Suppressor macrophage (primary cell): ENCODE data around the gene YWHAH.

Source experiments
- DNase-seq, 4 experiments: peaks; one replicate each; pipeline ENCODE4 v3.0.0-alpha.2; 2020 to 2022

Gene YWHAH

DNA sequence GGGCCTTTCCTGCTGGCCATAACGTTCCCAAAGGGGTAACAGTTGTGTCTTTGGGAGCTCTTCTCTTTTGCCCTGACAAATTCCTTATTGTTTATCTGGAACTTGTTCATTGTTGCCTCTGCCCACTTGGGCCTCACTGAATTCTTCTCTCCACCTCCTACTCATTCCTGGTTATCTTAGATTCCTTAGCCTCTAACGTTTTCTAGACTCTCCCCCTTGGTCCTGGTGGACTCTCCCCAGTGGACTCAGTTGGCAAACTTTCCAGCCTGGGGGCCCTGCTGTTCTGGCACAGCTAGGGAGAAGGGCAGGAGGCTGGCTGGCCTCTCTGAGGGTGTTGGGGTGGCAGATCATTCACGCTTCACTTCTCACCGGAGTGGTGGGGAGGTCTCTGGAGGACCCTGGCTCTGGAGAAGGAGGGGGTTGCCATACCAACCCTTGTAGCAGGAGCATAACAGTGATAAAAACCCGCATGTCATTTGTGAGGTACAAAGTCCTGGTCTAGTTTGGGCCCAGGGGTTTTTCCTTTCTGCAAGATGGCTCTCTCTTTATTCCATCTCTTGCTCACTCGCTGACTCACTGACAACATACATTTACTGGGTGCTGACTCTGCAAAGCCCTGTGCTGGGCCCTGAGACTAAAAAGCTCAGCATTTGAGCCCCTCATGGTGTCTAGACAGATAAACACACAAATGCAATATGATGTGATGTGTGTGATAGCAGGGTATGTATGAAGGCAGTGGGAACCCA is 39.7 kb downstream of the YWHAH start:
- no peak for DNase-seq

DNA sequence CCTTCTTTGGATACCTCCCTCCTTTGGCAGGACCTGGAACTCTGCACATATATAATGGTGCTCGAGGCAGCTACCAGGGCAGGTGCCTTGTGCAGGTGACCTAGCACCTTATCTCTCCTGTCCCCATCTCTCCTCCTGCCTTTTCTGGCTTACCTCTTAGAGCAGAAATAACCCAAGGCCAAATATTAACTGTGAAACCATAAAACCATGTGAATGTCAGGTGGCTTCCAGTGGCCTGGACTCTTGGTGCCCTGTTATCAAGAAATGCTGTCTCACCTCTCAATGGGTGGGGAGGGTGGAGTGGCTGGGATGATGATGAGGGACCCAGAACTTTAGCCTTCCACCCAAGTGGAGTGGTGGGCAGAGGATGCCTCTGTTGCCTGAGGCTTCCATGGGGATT is 42.9 kb downstream of the YWHAH start:
- DNase-seq: no peak

DNA sequence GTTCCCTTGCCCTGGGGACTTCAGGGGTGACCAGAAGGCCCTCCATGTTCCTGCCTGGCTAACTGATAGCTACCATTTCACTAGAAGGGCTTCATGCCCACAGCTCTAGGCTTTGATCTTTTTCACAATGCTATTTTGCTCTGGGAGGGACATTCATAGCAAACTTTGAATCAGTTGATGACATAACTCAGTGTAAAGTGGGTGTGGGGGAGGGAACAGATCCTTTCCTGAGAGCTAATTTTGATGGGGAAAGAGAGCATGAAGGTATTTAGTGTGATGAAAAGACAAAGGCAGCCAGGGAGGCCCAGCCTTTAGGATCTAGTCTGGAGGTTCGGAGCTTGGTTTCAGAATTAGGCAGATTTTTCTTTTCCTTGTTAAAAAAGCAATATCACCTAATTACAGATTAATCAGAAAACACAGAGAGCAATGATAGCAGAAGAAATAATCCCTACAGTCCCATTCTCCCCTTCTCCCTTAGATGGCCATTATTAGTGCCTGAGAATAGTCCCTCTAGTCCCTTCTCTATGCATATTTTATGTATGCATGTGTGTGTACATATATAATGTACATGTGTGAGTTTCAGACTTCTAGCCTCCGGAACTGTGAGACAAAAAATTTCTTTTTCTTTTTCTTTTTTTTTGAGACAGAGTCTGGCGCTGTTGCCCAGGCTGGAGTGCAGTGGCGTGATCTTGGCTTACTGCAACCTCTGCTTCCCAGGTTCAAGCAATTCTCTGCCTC is 46.9 kb downstream of the YWHAH start:
- DNase-seq: no peak

DNA sequence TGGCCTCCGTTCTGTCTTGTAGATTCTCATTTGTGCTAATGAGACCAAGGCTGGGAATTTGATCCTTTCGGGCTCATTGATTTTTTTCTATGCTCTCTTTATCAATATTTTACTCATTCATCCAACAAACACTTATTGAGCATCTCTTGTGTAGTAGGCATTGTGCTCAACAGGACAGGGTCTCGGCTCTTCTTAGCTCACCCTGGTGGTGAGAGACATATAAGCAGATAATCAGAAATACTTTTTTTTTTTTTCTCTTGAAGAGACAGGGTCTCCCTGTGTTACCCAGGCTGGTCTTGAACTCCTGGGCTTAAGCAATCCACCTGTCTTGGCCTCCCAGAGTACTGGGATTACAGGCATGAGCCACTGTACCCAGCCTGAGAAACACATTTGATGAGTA is 50.7 kb downstream of the YWHAH start:
- DNase-seq: no peak

DNA sequence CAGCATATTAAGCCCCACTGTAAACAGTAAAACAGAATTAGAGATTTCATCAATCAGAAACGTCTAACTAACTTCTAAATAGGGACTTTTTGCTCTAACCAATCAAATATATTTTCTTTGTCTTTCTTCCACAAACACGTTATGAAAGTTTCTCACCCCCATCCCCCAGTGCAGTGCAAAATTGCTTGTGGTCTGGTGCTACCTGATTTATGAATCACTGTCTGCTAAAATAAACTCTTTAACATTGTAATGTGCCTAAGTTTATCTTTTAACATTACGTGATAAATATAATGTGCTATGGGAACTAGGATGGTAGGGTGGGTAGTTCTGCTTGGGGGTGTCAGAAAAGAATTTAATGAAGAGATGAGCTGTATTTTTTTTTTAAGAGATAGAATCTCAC is 51.5 kb downstream of the YWHAH start:
- no peak for DNase-seq

DNA sequence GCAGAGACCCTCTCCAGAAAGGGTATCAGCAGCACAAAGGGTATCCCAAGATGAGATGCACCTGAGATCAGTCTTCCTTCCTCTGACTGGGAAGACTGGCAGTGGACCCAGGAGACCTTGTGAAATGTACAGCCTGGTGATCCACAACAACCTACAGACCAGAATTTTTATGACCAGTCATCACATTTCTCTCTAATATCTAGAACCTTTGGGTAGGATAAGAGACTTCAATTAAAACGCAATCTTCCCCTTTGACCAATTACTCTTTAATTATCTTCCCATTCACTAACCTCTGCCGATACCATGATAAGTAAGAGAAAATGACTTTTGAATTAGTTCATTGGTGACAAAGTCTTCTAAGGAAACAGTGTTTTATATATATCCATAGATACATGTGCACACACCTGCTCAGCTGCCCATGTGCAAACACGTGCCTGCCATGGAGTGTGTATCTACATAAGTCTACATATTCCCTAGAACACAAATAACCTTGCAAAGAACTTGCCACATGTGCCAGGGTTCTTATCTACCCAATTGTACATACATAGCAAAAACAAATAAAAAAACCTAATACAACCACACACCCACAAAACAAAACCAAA is 54.5 kb downstream of the YWHAH start:
- no peak for DNase-seq

DNA sequence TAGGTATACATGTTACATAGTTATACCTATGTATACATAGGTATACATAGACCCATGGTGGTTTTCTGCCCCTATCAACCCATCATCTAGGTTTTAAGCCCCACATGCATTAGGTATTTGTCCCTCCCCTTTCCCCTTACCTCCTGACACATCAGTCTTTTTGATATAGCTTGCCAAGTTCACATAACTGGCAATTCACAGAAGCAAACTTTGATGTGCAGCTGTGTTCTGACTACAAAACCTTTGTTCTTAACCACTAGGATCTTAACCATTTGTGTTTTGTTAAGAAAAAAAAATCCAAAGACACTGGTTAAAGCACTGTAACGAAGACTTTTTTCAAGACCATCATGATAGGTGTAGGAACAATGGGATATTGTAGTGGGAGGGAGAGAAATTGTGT is 55.8 kb downstream of the YWHAH start:
- no peak for DNase-seq

DNA sequence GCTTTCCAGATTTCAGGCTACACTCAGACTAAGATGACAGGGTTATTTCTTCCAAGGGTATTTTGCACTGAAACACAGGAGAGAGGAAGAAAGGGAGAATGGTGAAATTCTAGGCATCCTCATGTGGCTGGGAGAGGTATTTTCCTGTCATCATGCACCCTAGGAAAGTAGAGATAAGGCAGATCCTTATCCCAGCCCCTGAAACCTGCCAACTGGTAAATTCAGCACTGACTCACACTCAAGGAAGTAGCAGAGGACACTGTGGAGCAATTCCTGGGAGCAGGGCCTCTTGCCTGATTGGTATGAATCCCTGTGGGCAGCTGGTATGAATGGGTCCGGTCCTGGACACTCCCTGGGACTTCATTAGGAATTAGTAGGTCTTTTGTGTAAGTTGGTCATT is 61.1 kb downstream of the YWHAH start:
- no peak for DNase-seq
